Breast epithelium (tissue), 4 donors: ENCODE data around the gene OGFR. TPM values are rescaled to one million over a fixed set of nuclear protein-coding genes. Genes with fewer than 3 reads are reported as not detected.

Source experiments
- DNase-seq, 2 donors: peaks; one replicate each; pipeline ENCODE4 v3.0.0-alpha.2; 2019; ENCODE audit warnings: low spot score in 2 of 2
- H3K27ac ChIP-seq, 2 donors: fragments of 200-600 bp; sonication (generic) in 1 of 2; one replicate each; pipeline ENCODE4 v1.5.1; 2016 to 2019; ENCODE audit warnings: mild to moderate bottlenecking in 1 of 2
- H3K27me3 ChIP-seq, 2 donors: fragments of 200-600 bp; sonication (generic) in 1 of 2; one replicate each; pipeline versions ENCODE4 v1.5.1 to v1.6.0; 2017 to 2019; ENCODE audit warnings: control low read depth in 1 of 2, mild to moderate bottlenecking in 1 of 2
- H3K36me3 ChIP-seq: fragments of 200-600 bp; one replicate; pipeline ENCODE4 v1.5.1; 2019
- H3K4me1 ChIP-seq, 2 donors: fragments of 200-600 bp; sonication (generic); one replicate each; pipeline ENCODE4 v1.5.1; 2016 to 2019; ENCODE audit warnings: control low read depth in 1 of 2
- H3K4me3 ChIP-seq, 3 donors: fragments of 200-600 bp; sonication (generic); 1 replicate in 2 of 3; 2 replicates in 1 of 3; pipeline ENCODE4 v1.5.1; 2016 to 2019; ENCODE audit warnings: mild to moderate bottlenecking in 3 of 3, moderate library complexity in 2 of 3
- H3K9me3 ChIP-seq, 2 donors: fragments of 200-600 bp; sonication (generic) in 1 of 2; one replicate each; pipeline ENCODE4 v1.5.1; 2016 to 2019; ENCODE audit warnings: control low read depth in 1 of 2
- CTCF ChIP-seq, 3 donors: fragments of 450-650 bp; IDR thresholded peaks; one replicate each; pipeline ENCODE4 v1.5.1; 2016 to 2017; ENCODE audit warnings: antibody characterized with exemption in 3 of 3, mild to moderate bottlenecking in 3 of 3, moderate library complexity in 3 of 3
- POLR2A ChIP-seq: fragments of 450-650 bp; IDR thresholded peaks from one replicate; pipeline ENCODE4 v1.6.1; 2016; ENCODE audit warnings: antibody characterized with exemption, mild to moderate bottlenecking, moderate library complexity
- POLR2AphosphoS5 ChIP-seq, 3 donors: sonication (generic); formaldehyde crosslinking; IDR thresholded peaks; one replicate each; pipeline ENCODE4 v1.6.1; 2017; ENCODE audit warnings: antibody characterized with exemption in 3 of 3
- intact Hi-C: fragments of 100-400 bp; cut with DNase I; formaldehyde crosslinking; loops from one replicate; pipeline ENCODE4 v1.15.1; 2023; ENCODE audit warnings: low total_unique reads
- total RNA-seq, 3 donors: library from RNA; depleted of rRNA; stranded (reverse); fragments of >200 nt; gene quantifications; one replicate each; pipeline ENCODE4 v1.1.0, GENCODE V29; 2016

OGFR gene
- total RNA-seq, 3 donors from 2014 or later: 38.5 to 45.3 (median 44.2) TPM

GRCh38 chr20:62832951-62833391 is 28.3 kb downstream of the OGFR start:
- no peak for TF ChIP-seq POLR2AphosphoS5 (IDR thresholded peaks at IDR 0.05)
- TF ChIP-seq CTCF (IDR thresholded peaks at IDR 0.05): no peak
- TF ChIP-seq POLR2A: no peak
- intact Hi-C loops: no loop called here
- H3K27ac ChIP-seq: peak overlapping the region in 1 of 2 donors; percentile 69
- peak overlapping the region in 2 of 3 donors; percentile 38 to 43 for H3K4me3 ChIP-seq
- H3K27me3 ChIP-seq: no peaks in the 10 kb centered on the region
- no peaks in the 10 kb centered on the region for H3K36me3 ChIP-seq
- H3K4me1 ChIP-seq: peaks cover 7 to 9% of the 10 kb centered on the region in 2 donors
- no peak for DNase-seq
- H3K9me3 ChIP-seq: no peaks in the 10 kb centered on the region

- Histone ChIP-seq H3K9me3 (no peaks in the 10 kb centered on the region), H3K27me3 (no peaks in the 10 kb centered on the region), H3K27ac (no peak overlapping the region), H3K4me3 (no peak overlapping the region), H3K4me1 (peaks cover 7 to 9% of the 10 kb centered on the region in 2 donors), H3K36me3 (no peaks in the 10 kb centered on the region)
- no peak for DNase-seq
- no peak for TF ChIP-seq POLR2AphosphoS5 (IDR thresholded peaks at IDR 0.05)
- no peak for TF ChIP-seq CTCF (IDR thresholded peaks at IDR 0.05)
- no peak for TF ChIP-seq POLR2A
- intact Hi-C loops: loop anchor here (1.0 kb wide), 1 partner anchor 23 kb away; no protein-coding TSS in a partner anchor
Measured at GRCh38 chr20:62834967-62835730, 30.5 kb downstream of the OGFR start.

- peak overlapping the region in 1 of 2 donors; percentile 82 for H3K27ac ChIP-seq
- intact Hi-C loops: no loop called here
- H3K4me3 ChIP-seq: peak overlapping the region in 2 of 3 donors; percentile 36 to 60
- DNase-seq: no peak
- no peaks in the 10 kb centered on the region for H3K9me3 ChIP-seq
- H3K36me3 ChIP-seq: no peaks in the 10 kb centered on the region
- no peaks in the 10 kb centered on the region for H3K27me3 ChIP-seq
- TF ChIP-seq POLR2AphosphoS5 (IDR thresholded peaks at IDR 0.05) (peak in 1 of 3 donors; percentile 30), CTCF (IDR thresholded peaks at IDR 0.05) (no peak)
- peaks cover 7 to 9% of the 10 kb centered on the region in 2 donors for H3K4me1 ChIP-seq
Measured at GRCh38 chr20:62835931-62836861, 31.6 kb downstream of the OGFR start.

- Histone ChIP-seq H3K27me3 (no peaks in the 10 kb centered on the region), H3K27ac (peak overlapping the region in 1 of 2 donors; percentile 82), H3K4me1 (peaks cover 6 to 8% of the 10 kb centered on the region in 2 donors), H3K9me3 (no peaks in the 10 kb centered on the region), H3K36me3 (no peaks in the 10 kb centered on the region), H3K4me3 (peak overlapping the region in 1 of 3 donors; percentile 60)
- DNase-seq: no peak
- intact Hi-C loops: no loop called here
- TF ChIP-seq CTCF (IDR thresholded peaks at IDR 0.05) (no peak), POLR2AphosphoS5 (IDR thresholded peaks at IDR 0.05) (no peak), POLR2A (no peak)
Measured at GRCh38 chr20:62836967-62837490, 32.4 kb downstream of the OGFR start.
